IMR-90 (cell line): Measurements from ENCODE around the gene SHISA2. TPM values are rescaled to one million over a fixed set of nuclear protein-coding genes. Genes with fewer than 3 reads are reported as not detected.

ENCODE experiments used
- ATAC-seq: fragments of 200-7000 bp; cut with Tn5 transposase; 2 replicates; pipeline ENCODE4 v1.9.1; 2020; ENCODE audit warnings: low read depth, mild to moderate bottlenecking, moderate library complexity
- BruUV-seq: library from RNA; stranded (reverse); fragments of 400-500 nt; replicated peaks from 2 replicates; lab custom pipeline; 2021; lab: Mats Ljungman, UMichigan
- CTCF ChIA-PET: fragments of 300-600 bp; formaldehyde crosslinking; extraction: SDS; loops from one replicate; lab custom pipeline; 2021; ENCODE audit warnings: antibody characterized with exemption; lab: Yijun Ruan, JAX
- POLR2A ChIA-PET: fragments of 300-600 bp; sonication (Branson Sonifier 250); formaldehyde crosslinking; loops from one replicate; lab custom pipeline; 2022; ENCODE audit warnings: antibody characterized with exemption; ENCODE audit not compliant: unreplicated experiment; lab: Charles Lee
- DNase-seq: peaks from one replicate; pipeline ENCODE4 v3.0.0; 2013
- H2AFZ ChIP-seq: replicated peaks from 2 replicates; pipeline ENCODE3; 2013; ENCODE audit warnings: low read length, mild to moderate bottlenecking; ENCODE audit not compliant: poor library complexity
- H2AK5ac ChIP-seq: 2 replicates; pipeline ENCODE4 v1.6.1; 2013; ENCODE audit warnings: low read depth, low read length, inconsistent platforms
- H2AK9ac ChIP-seq: replicated peaks from 2 replicates; pipeline ENCODE3; 2013; ENCODE audit warnings: mild to moderate bottlenecking, low read depth, low read length, moderate library complexity; ENCODE audit not compliant: poor library complexity
- H2BK120ac ChIP-seq: 2 replicates; pipeline ENCODE4 v1.6.1; 2013; ENCODE audit warnings: low read depth, low read length, inconsistent platforms
- H2BK15ac ChIP-seq: 3 replicates; pipeline ENCODE4 v1.6.1; 2013; ENCODE audit warnings: low read depth, low read length, inconsistent platforms
- H2BK20ac ChIP-seq: 2 replicates; pipeline ENCODE4 v1.6.1; 2013; ENCODE audit warnings: low read depth, mild to moderate bottlenecking, inconsistent platforms, low read length, moderate library complexity
- H2BK5ac ChIP-seq: 2 replicates; pipeline ENCODE4 v1.6.1; 2013; ENCODE audit warnings: mild to moderate bottlenecking, low read depth, low read length, inconsistent platforms; ENCODE audit not compliant: poor library complexity, severe bottlenecking
- H3K14ac ChIP-seq: replicated peaks from 2 replicates; pipeline ENCODE4 v1.6.1; 2013; ENCODE audit warnings: low read depth, low read length, inconsistent platforms
- H3K18ac ChIP-seq: 2 replicates; pipeline ENCODE4 v1.6.1; 2013; ENCODE audit warnings: low read depth, low read length, control low read depth
- H3K23ac ChIP-seq: 2 replicates; pipeline ENCODE4 v1.6.1; 2013; ENCODE audit warnings: low read depth, low read length, inconsistent platforms
- H3K27ac ChIP-seq: 2 replicates; pipeline ENCODE4 v1.5.1; 2013; ENCODE audit warnings: mild to moderate bottlenecking, control low read depth, low read length; ENCODE audit not compliant: insufficient read depth
- H3K27me3 ChIP-seq: 2 replicates; pipeline ENCODE4 v1.6.1; 2013; ENCODE audit warnings: low read length; ENCODE audit not compliant: control insufficient read depth, insufficient read depth
- H3K36me3 ChIP-seq: 2 replicates; pipeline ENCODE4 v1.6.1; 2013; ENCODE audit warnings: low read length, mixed read lengths; ENCODE audit not compliant: control insufficient read depth, insufficient read depth
- H3K4ac ChIP-seq: 2 replicates; pipeline ENCODE4 v1.6.1; 2013; ENCODE audit warnings: low read depth, low read length, inconsistent platforms
- H3K4me1 ChIP-seq: 2 replicates; pipeline ENCODE4 v1.6.1; 2013; ENCODE audit warnings: low read length, mixed read lengths; ENCODE audit not compliant: control insufficient read depth, insufficient read depth
- H3K4me2 ChIP-seq: 2 replicates; pipeline ENCODE4 v1.6.1; 2013; ENCODE audit warnings: low read depth, mild to moderate bottlenecking, control low read depth, low read length, moderate library complexity
- H3K4me3 ChIP-seq: 2 replicates; pipeline ENCODE4 v1.5.1; 2013; ENCODE audit warnings: low read depth, mild to moderate bottlenecking, control low read depth, low read length, moderate library complexity; ENCODE audit not compliant: insufficient read depth
- H3K56ac ChIP-seq: 2 replicates; pipeline ENCODE4 v1.6.1; 2013; ENCODE audit warnings: low read length, inconsistent platforms; ENCODE audit not compliant: insufficient read depth; ENCODE audit errors: extremely low read depth
- H3K79me1 ChIP-seq, 2 experiments: 2 replicates each; pipeline ENCODE4 v1.6.1; 2013; ENCODE audit warnings: low read length in 2 of 2, inconsistent platforms in 1 of 2, low read depth in 1 of 2
- H3K9ac ChIP-seq: 2 replicates; pipeline ENCODE4 v1.6.1; 2013; ENCODE audit warnings: low read depth, low read length, control low read depth
- H3K9me1 ChIP-seq: 2 replicates; pipeline ENCODE4 v1.6.1; 2013; ENCODE audit warnings: low read length, inconsistent platforms; ENCODE audit not compliant: insufficient read depth
- H3K9me3 ChIP-seq: 2 replicates; pipeline ENCODE4 v1.6.1; 2013; ENCODE audit warnings: low read length; ENCODE audit not compliant: control insufficient read depth, insufficient read depth
- H4K20me1 ChIP-seq: 2 replicates; pipeline ENCODE4 v1.6.1; 2013; ENCODE audit warnings: low read length, inconsistent platforms; ENCODE audit not compliant: insufficient read depth
- H4K5ac ChIP-seq: 2 replicates; pipeline ENCODE4 v1.6.1; 2013; ENCODE audit warnings: mild to moderate bottlenecking, low read depth, low read length, control low read depth
- H4K8ac ChIP-seq, 2 experiments: 2 replicates each; pipeline ENCODE4 v1.6.1; 2013; ENCODE audit warnings: low read depth in 2 of 2, low read length in 2 of 2, control low read depth in 1 of 2, inconsistent platforms in 1 of 2
- H4K91ac ChIP-seq: 2 replicates; pipeline ENCODE4 v1.6.1; 2013; ENCODE audit warnings: low read depth, low read length, inconsistent platforms; ENCODE audit not compliant: insufficient read depth
- MAFK ChIP-seq: IDR thresholded peaks from 2 replicates; pipeline ENCODE4 v1.6.1; 2012; ENCODE audit warnings: low read depth, low read length, improper control_type of control experiment
- MXI1 ChIP-seq: IDR thresholded peaks from 2 replicates; pipeline ENCODE4 v1.6.1; 2012; ENCODE audit warnings: low read depth, mild to moderate bottlenecking, low read length, moderate library complexity, borderline replicate concordance
- RCOR1 ChIP-seq: IDR thresholded peaks from 2 replicates; pipeline ENCODE4 v1.6.1; 2012; ENCODE audit warnings: mild to moderate bottlenecking, low read length, improper control_type of control experiment; ENCODE audit not compliant: insufficient replicate concordance
- SMC3 ChIP-seq: fragments of 150-350 bp; IDR thresholded peaks from 2 replicates; pipeline ENCODE4 v1.6.1; 2016; ENCODE audit warnings: low read depth, mild to moderate bottlenecking, antibody characterized with exemption, low read length, moderate library complexity
- WGBS, 2 experiments: methylation state at CpG; one replicate each; pipeline versions ENCODE4 v1.1.5 to v1.1.7; 2013; ENCODE audit warnings: missing lambda C conversion rate in 2 of 2; ENCODE audit not compliant: insufficient read length in 1 of 2; ENCODE audit errors: extremely low coverage in 2 of 2; 5-methylcytosine and 5-hydroxymethylcytosine counted together
- dilution Hi-C: fragments of 300-500 bp; cut with HindIII; formaldehyde crosslinking; loops from one replicate; pipeline ENCODE4 v1.14.3; 2018; ENCODE audit warnings: low sequenced_read_pairs; ENCODE audit not compliant: unreplicated experiment
- in situ Hi-C: fragments of 300-500 bp; cut with MboI; formaldehyde crosslinking; loops from 3 replicates; pipeline ENCODE4 v1.14.3; 2019; ENCODE audit warnings: low sequenced_read_pairs, inconsistent platforms, mixed read lengths
- intact Hi-C: fragments of 100-400 bp; cut with micrococcal nuclease; formaldehyde crosslinking; loops from 2 replicates; pipeline ENCODE4 v1.10.0; 2022
- polyA plus RNA-seq, 3 experiments: library from polyadenylated mRNA; depleted of rRNA; stranded (reverse); fragments of >200 nt; gene quantifications; 2 replicates each; pipeline ENCODE4 v1.2.3, GENCODE V29; 2012; ENCODE audit warnings: low replicate concordance in 1 of 3
- total RNA-seq: library from RNA; depleted of rRNA; stranded (reverse); fragments of >200 nt; gene quantifications from 2 replicates; pipeline ENCODE4 v1.2.3, GENCODE V29; 2012

SHISA2 gene
- total and polyA plus RNA-seq, 2 of the 4 experiments (the other 2 are of a cell fraction) = not detected

DNA sequence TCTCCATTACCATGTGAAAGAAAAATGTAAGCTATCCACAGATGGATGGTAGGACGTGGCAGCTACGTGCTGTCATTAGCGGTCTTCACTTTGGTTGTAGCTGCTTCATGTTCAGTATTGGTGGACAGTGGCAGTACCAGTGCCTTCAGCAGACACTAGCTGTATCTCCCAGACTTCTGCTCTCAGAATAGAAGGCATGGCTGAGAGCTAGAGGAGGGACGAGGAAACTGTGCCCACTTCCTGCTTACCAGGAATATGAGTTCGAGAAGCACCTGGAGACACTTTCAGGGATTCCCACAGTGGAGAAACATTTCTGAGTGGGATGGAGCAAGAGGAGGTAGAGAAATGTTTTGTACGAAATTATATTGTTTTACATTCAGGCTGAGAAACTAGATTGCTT lies 6.9 kb upstream of the SHISA2 start:
- no peaks in the 10 kb centered on the region; the same call in none of the 2 replicates for H3K27me3 ChIP-seq
- H2AFZ ChIP-seq = no peak overlapping the region
- H4K8ac ChIP-seq = no peak overlapping the region
- no peak overlapping the region for H3K56ac ChIP-seq
- dilution Hi-C loops (no loop called here), intact Hi-C loops (no loop called here), in situ Hi-C loops (no loop called here)
- H3K18ac ChIP-seq = no peak overlapping the region
- no peak overlapping the region for H3K4me2 ChIP-seq
- no peak overlapping the region for H2BK15ac ChIP-seq
- ChIA-PET POLR2A (no interaction called here), CTCF (no interaction called here)
- no peaks in the 10 kb centered on the region for H3K9me3 ChIP-seq
- H3K14ac ChIP-seq = no peak overlapping the region
- H2BK20ac ChIP-seq = no peak overlapping the region
- ATAC-seq = no peak
- no peak overlapping the region for H4K5ac ChIP-seq
- no peak overlapping the region for H4K91ac ChIP-seq
- no peaks in the 10 kb centered on the region for H3K4me1 ChIP-seq
- H3K9me1 ChIP-seq = no peaks in the 10 kb centered on the region
- H4K20me1 ChIP-seq = no peaks in the 10 kb centered on the region
- H2BK120ac ChIP-seq = no peak overlapping the region
- H3K79me1 ChIP-seq = no peaks in the 10 kb centered on the region
- H3K27ac ChIP-seq = no peak overlapping the region
- H2AK5ac ChIP-seq = no peak overlapping the region
- no peak for DNase-seq
- H3K4ac ChIP-seq = no peak overlapping the region
- WGBS, 2 experiments = no CpG with 5 or more reads among the region's 6 CpGs
- no TSS peak for BruUV-seq
- H3K9ac ChIP-seq = no peak overlapping the region
- H3K4me3 ChIP-seq = no peak overlapping the region
- H2AK9ac ChIP-seq = no peak overlapping the region
- no peak overlapping the region for H3K23ac ChIP-seq
- H2BK5ac ChIP-seq = no peak overlapping the region
- H3K36me3 ChIP-seq = no peaks in the 10 kb centered on the region
- TF ChIP-seq RCOR1 (no peak), MAFK (no peak), SMC3 (no peak), MXI1 (no peak)
